Esophagus squamous epithelium (tissue), 4 donors: ENCODE results near the gene ZNF582.

ENCODE experiments used
- POLR2A ChIP-seq, 4 donors: fragments of 450-650 bp; IDR thresholded peaks; one replicate each; pipeline ENCODE4 v1.6.1; 2017; ENCODE audit warnings: antibody characterized with exemption in 4 of 4, mild to moderate bottlenecking in 4 of 4, moderate library complexity in 3 of 4
- TF ChIP-seq, protein P1 (sequence below), 6 experiments: fragments of 450-650 bp in 4 of 6; fragments of 200-600 bp in 2 of 6; sonication (generic) in 2 of 6; IDR thresholded peaks; one replicate each; pipeline ENCODE4 v1.5.1; 2016 to 2019; ENCODE audit warnings: antibody characterized with exemption in 6 of 6, mild to moderate bottlenecking in 4 of 6, moderate library complexity in 4 of 6

DNA sequence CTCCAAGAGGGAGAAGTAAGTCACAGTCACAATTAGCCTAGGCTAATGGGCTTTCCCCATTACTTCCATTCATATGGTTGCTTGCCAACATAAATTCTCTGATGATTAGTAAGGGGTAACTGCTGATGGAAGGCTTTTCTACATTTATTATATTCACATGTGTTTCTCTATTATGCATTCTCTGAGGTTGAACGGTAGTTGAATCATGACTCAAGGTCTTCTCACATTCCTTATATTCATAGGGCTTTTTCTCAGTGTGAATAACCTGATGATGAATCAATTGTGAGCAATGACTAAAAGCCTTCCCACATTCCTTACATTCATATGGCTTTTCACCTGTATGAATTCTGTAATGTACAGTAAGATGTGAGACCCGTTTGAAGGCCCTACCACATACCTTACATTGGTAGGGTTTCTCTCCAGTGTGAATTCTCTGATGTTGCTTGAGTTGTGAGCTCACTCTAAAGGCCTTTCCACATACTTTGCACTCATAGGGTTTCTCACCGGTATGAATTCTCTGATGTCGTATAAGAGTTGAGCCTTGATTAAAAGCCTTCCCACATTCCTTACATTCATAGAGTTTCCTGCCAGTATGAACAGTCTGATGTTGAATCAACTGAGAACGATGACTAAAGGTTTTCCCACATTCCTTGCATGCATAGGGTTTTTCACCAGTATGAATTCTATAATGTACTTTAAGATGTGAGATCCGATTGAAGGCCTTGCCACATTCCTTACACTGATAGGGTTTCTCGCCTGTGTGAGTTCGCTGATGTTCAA lies 9.3 kb downstream of the ZNF582 start:
- TF ChIP-seq, protein P1, sequence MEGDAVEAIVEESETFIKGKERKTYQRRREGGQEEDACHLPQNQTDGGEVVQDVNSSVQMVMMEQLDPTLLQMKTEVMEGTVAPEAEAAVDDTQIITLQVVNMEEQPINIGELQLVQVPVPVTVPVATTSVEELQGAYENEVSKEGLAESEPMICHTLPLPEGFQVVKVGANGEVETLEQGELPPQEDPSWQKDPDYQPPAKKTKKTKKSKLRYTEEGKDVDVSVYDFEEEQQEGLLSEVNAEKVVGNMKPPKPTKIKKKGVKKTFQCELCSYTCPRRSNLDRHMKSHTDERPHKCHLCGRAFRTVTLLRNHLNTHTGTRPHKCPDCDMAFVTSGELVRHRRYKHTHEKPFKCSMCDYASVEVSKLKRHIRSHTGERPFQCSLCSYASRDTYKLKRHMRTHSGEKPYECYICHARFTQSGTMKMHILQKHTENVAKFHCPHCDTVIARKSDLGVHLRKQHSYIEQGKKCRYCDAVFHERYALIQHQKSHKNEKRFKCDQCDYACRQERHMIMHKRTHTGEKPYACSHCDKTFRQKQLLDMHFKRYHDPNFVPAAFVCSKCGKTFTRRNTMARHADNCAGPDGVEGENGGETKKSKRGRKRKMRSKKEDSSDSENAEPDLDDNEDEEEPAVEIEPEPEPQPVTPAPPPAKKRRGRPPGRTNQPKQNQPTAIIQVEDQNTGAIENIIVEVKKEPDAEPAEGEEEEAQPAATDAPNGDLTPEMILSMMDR (IDR thresholded peaks at IDR 0.05), result no peak
- TF ChIP-seq POLR2A (IDR thresholded peaks at IDR 0.05), result no peak
